CD4-positive, alpha-beta T cell treated with Interleukin-15 for 1 hour (primary cell): ENCODE data around the gene NUP50.
"Not testable (repeated sequence)": the region's sequence is repeated elsewhere in the genome, so short reads cannot be mapped to it uniquely, and the experiment has no call there.

Experiments
- DNase-seq: peaks from one replicate; pipeline ENCODE4 v3.0.0-alpha.2; 2020

The NUP50 gene

DNA sequence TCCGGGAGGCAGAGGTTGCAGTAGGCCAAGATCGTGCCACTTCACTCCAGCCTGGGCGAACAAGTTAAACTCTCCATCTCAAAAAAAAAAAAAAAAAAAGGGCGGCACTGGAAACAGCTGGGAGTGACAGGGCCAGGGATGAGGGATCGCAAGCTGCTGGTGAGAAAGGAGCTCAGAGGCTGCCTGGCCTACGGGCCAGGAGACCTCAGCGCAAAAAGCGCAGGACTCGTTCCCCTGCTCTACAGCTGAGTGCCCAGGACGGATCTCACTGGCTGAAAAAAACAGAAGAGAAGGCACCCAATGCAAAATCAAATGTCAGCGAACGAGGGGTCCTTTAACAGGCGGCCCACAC lies 650 bp upstream of the NUP50 start:
- peak; percentile 19 for DNase-seq

DNA sequence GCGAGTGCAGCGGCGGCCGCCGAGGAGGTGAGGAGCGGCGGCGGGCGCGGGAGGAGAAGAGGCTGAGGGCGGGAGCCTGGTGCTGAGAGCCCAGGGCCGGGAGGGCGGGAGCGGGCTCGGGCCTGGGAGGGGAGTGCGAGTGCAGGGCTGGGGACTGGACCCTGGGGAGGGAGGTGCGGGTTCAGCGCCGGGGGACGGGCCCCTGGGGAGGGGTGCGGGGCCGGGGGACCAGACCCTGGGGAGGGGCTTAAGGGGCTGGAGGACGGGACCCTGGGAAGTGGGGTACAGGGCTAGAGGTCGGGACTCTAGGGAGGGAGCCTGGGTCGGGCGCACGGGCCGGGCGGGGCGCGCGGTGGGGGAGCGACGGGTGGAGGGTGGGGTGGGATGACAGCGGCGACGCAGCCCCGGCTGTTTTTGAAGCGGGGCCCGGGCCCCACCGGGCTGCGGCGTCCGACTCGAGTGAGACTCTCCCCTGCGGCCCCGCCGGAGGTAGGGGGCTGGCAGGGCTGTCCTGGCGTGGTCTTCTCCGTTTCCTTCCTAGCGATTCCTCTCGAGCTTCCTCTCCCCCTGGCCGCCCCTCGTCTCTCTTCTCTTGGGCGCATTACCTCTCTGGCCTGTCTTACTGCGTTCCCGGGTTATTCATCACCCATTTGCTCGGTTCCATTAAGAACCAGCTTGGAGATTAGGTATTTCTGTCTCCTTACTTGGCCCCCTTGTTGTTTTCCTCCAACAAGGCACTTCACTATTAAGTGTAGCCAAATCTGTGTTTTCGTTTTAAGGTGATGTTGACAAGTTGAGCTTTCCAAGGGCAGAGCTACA lies 754 bp downstream of the NUP50 start:
- DNase-seq: no peak

- DNase-seq: no peak
Observed at GRCh38 chr22:45166932-45167331, 3.2 kb downstream of the NUP50 start.

- no peak for DNase-seq
Observed at GRCh38 chr22:45169591-45170466, 6.1 kb downstream of the NUP50 start.

GRCh38 chr22:45171830-45172229 lies 8.1 kb downstream of the NUP50 start:
- DNase-seq: no peak

DNA sequence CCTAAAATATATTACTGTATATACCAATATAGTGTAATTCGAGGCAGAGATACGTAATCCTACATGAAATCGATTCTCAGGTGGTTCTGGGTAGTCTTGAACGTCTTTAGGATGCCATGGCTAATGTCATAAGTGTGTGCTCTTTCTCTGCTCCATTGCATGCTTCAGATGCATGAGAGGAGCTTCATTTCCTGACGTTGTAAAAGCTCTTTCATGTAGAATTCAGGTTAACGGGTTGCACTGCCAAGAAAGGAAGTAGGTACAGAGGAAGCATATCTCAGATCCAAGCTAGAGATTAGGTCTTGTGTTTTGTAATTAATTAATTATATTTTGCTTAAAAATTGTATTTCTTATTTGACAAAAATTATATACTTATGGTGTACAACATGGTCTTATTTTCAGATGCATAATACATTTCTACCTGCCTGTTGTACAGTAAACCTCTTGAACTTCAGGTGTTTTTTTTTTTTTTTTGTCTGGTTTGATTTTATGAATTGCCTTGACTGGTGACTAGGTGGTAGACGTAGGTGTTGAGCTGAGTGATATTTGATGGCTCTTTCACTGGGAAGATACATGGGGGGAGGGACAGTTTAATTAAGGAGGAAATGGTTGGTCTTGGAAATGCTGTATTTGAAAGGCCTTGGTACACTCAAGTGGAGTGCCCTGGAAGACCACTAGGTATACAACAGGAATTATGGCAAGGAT lies 9.3 kb downstream of the NUP50 start:
- no peak for DNase-seq

DNA sequence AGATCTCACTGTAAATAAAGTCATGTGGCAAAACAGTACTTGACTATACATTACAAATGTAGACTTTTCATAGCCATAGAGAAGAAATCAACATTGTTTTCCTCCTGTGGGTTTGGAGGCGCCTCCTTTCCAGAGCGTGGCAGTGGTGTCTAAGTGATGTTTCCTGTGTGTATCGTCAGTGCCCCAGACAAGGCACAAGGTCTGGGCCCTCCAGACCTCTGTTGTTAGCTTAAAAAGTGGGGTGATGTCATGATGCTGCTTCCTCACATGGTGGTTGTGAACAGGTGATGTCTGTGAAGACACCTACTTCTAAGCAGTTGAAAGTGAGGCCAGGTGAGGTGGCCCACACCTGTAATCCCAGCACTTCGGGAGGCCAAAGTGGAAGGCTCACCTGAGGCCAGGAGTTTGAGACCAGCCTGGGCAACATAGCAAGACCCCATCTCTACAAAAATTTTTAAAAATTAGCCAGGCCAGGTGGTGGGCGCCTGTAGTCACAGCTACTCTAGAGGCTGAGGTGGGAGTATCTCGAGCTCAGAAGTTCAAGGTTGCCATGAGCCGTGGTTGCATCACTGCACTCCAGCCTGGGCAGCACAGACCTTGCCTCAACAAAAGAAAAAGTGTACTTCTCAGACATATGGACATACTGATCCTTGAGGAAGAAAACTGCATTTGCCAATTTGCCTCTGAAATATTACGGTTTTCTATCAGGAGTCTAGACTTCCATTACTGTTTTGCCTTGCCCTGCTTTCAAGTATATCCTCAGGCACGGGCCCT lies 15.7 kb downstream of the NUP50 start:
- peak; percentile 57 for DNase-seq

DNA sequence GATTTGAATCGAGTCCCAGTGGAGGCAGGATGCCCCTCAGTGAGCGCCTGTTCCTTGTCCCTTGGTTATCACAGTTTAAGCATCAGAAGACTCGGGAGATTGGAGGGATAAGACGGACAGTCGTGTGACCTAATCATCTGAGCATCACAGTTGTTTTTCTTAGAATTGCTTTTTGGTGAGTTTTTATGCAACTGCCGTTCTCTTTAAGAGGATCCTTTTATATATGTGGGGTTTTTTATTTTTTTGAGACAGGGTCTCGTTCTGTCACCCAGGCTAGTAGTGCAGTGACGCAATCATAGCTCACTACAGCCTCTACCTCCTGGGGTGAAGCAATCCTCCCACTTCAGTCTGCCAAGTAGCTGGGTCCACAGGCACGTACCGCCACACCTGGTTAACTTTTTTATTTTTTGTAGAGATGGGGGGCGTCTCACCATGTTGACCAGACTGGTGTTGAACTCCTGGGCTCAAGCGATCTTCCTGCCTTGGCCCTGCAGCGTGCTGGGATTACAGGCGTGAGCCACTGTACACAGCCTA lies 16.5 kb downstream of the NUP50 start:
- no peak for DNase-seq

- DNase-seq: no peak
Observed at GRCh38 chr22:45181240-45181639, 17.5 kb downstream of the NUP50 start.

DNA sequence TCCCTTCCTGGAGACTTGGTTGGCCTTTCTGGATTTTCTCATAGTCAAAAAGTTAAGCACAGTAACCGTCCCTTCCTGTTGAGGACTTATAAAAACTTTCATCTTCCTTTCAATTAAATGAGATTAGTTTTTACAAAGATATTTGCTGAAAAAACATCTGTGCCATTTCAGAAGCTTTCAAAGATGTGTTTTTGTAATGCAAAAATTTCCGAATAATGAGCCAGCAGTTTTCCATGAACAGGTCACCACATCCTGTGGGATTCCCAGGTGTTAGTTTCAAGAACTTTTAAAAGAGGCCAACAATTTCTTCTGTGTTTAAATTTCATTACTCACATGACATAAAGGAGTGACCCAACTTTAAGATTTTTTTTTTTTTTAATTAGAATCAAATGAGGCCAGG lies 18.0 kb downstream of the NUP50 start:
- DNase-seq: no peak

- no peak for DNase-seq
Observed at GRCh38 chr22:45183974-45184373, 20.2 kb downstream of the NUP50 start.

DNA sequence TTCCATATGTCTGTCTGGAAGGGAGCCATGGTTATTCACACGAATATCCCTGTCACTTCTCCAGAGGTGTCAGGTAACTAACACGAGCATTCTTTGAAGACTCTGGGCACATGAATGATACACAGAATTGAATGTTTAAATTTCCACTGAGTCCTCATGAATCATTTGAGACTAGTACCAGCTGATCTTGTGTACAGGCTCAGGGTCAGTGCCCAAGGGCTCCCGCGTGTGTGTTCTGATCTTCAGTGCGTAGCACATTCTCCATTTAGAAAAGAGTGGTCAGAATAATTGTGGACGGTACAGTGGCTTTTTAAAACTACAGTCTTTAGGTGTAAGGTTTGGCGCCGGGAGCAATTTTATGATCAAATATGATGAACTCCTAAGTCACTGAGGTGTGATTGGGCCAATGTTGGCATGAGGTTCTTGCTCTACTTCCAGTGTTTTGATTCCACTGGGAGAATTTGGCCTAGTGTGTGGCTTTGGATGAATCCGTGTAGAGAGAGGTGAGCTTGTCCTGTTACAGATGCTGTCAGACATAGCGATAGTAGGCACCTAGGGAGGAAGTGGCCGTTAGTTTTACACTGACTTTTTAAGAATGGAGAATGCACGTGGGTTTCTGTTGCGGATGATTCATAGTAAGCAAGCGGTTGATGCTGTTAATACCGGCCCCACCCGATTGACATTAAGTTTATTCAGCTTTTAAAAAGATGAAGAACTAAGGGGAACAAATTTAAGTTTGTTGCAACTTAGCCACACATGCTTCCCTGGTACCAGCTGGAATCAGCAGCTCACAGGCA lies 22.2 kb downstream of the NUP50 start:
- DNase-seq: no peak

- no peak for DNase-seq
Observed at GRCh38 chr22:45187891-45188290, 24.2 kb downstream of the NUP50 start.

- no peak for DNase-seq
Observed at GRCh38 chr22:45188779-45189178, 25.1 kb downstream of the NUP50 start.

DNA sequence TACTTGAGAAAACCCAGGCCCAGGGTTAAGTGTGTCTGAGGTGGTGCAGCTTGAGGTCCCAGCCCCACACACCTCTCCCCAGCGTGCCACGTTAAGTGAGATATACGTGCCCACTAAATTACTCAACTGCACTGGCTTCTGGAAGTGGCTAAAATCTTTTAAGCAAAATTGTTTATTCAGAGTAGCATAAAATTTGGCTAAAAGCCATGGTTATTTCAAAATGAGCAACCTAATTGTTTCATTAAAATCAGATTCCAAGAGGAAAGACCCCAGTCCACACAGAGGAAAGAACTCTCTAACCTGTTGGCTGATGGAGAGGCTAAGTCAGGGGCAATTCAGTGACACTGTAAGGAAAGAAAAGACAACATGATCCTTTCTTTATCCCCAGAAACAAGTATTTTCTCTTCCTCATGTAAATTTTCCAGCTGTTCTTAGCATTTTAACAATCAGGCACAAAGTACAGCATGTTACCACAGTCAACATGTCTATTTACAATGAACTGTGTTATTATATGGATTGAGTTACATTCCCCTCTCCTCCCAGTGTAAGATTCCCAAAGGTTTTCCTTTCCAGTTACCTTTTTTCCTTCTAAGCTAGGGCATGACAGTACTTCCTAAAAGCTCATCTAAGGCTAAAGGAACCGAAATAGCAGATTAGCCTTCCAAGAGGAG lies 26.6 kb downstream of the NUP50 start:
- DNase-seq: no peak

- not testable (repeated sequence) for DNase-seq
Observed at GRCh38 chr22:45191746-45192145, 28.0 kb downstream of the NUP50 start.

DNA sequence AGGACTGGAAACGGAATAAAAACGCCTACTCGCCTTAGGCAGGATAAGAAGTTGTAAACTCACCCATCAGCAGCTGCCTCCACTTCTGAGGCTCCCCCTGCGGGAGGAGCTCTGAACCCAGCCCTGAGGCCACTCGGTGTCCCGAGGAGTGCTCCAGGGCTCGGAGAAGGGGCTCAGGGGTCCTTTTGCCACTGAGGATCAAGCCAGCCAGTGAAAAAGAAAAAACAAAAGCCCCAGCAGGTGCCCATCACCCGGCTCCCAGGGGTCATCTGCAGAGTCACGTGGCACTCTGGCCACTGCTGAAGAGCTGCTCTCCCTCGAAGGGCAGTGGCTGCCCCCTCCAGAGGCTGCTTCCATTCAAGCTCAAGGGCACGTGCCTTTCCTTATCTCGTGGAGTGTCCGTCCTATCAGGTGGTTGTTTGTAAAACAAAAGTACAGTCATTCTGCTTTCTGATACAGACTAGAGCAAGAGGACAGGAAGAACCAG lies 29.0 kb downstream of the NUP50 start:
- no peak for DNase-seq

- DNase-seq: no peak
Observed at GRCh38 chr22:45194686-45195085, 31.0 kb downstream of the NUP50 start.

- DNase-seq: no peak
Observed at GRCh38 chr22:45195616-45196015, 31.9 kb downstream of the NUP50 start.

GRCh38 chr22:45196308-45196707 lies 32.6 kb downstream of the NUP50 start:
- DNase-seq: no peak
